ENCODE data around the gene TMEM222.
A peak's percentile ranks its signal among the peaks of the same experiment; 100 is the strongest.

TMEM222 gene

GRCh38 chr1:27306071-27306470, 15.9 kb upstream of the TMEM222 start:
- no peak overlapping the region for H3K4me3 ChIP-seq (ENCODE audit: low read depth, low read length)
- no peak for TF ChIP-seq CTCF (IDR thresholded peaks at IDR 0.05; ENCODE audit: insufficient read depth, low read depth, low read length, missing control alignments)
- no peak for DNase-seq (ENCODE audit: low read depth)

GRCh38 chr1:27306892-27307761, 14.8 kb upstream of the TMEM222 start:
- TF ChIP-seq CTCF (IDR thresholded peaks at IDR 0.05; ENCODE audit: insufficient read depth, low read depth, low read length, missing control alignments) = peak; percentile 17
- no peak overlapping the region for H3K4me3 ChIP-seq (ENCODE audit: low read depth, low read length)
- no peak for DNase-seq (ENCODE audit: low read depth)

GRCh38 chr1:27307874-27308598, 13.9 kb upstream of the TMEM222 start:
- H3K4me3 ChIP-seq (ENCODE audit: low read depth, low read length) = no peak overlapping the region
- TF ChIP-seq CTCF (IDR thresholded peaks at IDR 0.05; ENCODE audit: insufficient read depth, low read depth, low read length, missing control alignments) = no peak
- no peak for DNase-seq (ENCODE audit: low read depth)

GRCh38 chr1:27314169-27314568, 7.8 kb upstream of the TMEM222 start:
- no peak for TF ChIP-seq CTCF (IDR thresholded peaks at IDR 0.05; ENCODE audit: insufficient read depth, low read depth, low read length, missing control alignments)
- no peak overlapping the region for H3K4me3 ChIP-seq (ENCODE audit: low read depth, low read length)
- no peak for DNase-seq (ENCODE audit: low read depth)

- no peak overlapping the region for H3K4me3 ChIP-seq (ENCODE audit: low read depth, low read length)
- no peak for DNase-seq (ENCODE audit: low read depth)
- no peak for TF ChIP-seq CTCF (IDR thresholded peaks at IDR 0.05; ENCODE audit: insufficient read depth, low read depth, low read length, missing control alignments)
These were observed 7.2 kb upstream of the TMEM222 start for GRCh38 chr1:27314737-27315136.

GRCh38 chr1:27316860-27317259, 5.1 kb upstream of the TMEM222 start:
- no peak for DNase-seq (ENCODE audit: low read depth)
- H3K4me3 ChIP-seq (ENCODE audit: low read depth, low read length) = no peak overlapping the region
- TF ChIP-seq CTCF (IDR thresholded peaks at IDR 0.05; ENCODE audit: insufficient read depth, low read depth, low read length, missing control alignments) = no peak

All from GM12865 (cell line).